Kidney (tissue), 14 donors: ENCODE data around the gene TMEM129. TPM values are rescaled to one million over a fixed set of nuclear protein-coding genes. Genes with fewer than 3 reads are reported as not detected.

ENCODE experiments used
- DNase-seq, 5 donors: peaks; one replicate each; pipeline ENCODE4 v3.0.0-alpha.2; 2013 to 2020
- FAIRE-seq: peaks from 2 replicates; lab custom pipeline; 2012; peaks lifted over from hg19 to GRCh38; lab: Jason Lieb, UNC
- H3K27ac ChIP-seq, 2 donors: one replicate each; pipeline ENCODE4 v1.7.0; 2013; ENCODE audit warnings: low read depth in 2 of 2, low read length in 2 of 2, inconsistent platforms in 1 of 2
- H3K27me3 ChIP-seq: one replicate; pipeline ENCODE4 v1.7.1; 2013; ENCODE audit warnings: low read length, inconsistent platforms; ENCODE audit not compliant: control insufficient read depth, insufficient read depth
- H3K36me3 ChIP-seq, 3 donors: one replicate each; pipeline versions ENCODE4 v1.7.0 to v1.7.1; 2013; ENCODE audit warnings: low read length in 3 of 3, control low read depth in 1 of 3, inconsistent platforms in 1 of 3; ENCODE audit not compliant: insufficient read depth in 3 of 3, control insufficient read depth in 2 of 3
- H3K4me1 ChIP-seq, 3 donors: one replicate each; pipeline versions ENCODE4 v1.7.0 to v1.7.1; 2013; ENCODE audit warnings: low read length in 3 of 3, inconsistent platforms in 1 of 3, low read depth in 1 of 3; ENCODE audit not compliant: control insufficient read depth in 2 of 3, insufficient read depth in 2 of 3
- H3K4me3 ChIP-seq, 3 donors: one replicate each; pipeline versions ENCODE4 v1.7.0 to v1.8.1; 2013; ENCODE audit warnings: low read length in 3 of 3, control low read depth in 1 of 3, inconsistent platforms in 1 of 3
- H3K9ac ChIP-seq, 3 donors: one replicate each; pipeline versions ENCODE4 v1.7.0 to v1.7.1; 2013; ENCODE audit warnings: low read length in 3 of 3, control low read depth in 1 of 3, inconsistent platforms in 1 of 3
- H3K9me3 ChIP-seq, 3 donors: one replicate each; pipeline versions ENCODE4 v1.7.0 to v1.7.1; 2013; ENCODE audit warnings: low read length in 3 of 3, control low read depth in 1 of 3, inconsistent platforms in 1 of 3; ENCODE audit not compliant: control insufficient read depth in 2 of 3, insufficient read depth in 1 of 3
- intact Hi-C: fragments of 100-400 bp; cut with DNase I; formaldehyde crosslinking; loops from one replicate; pipeline ENCODE4 v1.11.1; 2022
- polyA plus RNA-seq: library from polyadenylated mRNA; stranded (reverse); fragments of 350-450 nt; fragmentation: Illumina TruSeq; extraction: RNeasy Lipid Tissue Mini Kit (QIAGEN cat#74804); gene quantifications from one replicate; pipeline ENCODE4 v1.2.3, GENCODE V29; 2014; ENCODE audit warnings: low read depth, low replicate concordance; ENCODE audit not compliant: insufficient read depth
- total RNA-seq: library from RNA; stranded (reverse); fragmentation: NEBNext Ultra II Directional; extraction: Animal tissue kit (Norgen Biotek cat#: 25700); gene quantifications from one replicate; pipeline ENCODE4 v1.2.1, GENCODE V29; 2021
- TF ChIP-seq, protein P1 (sequence below): IDR thresholded peaks from 3 replicates; pipeline ENCODE4 v1.5.1; 2012; ENCODE audit warnings: mild to moderate bottlenecking, moderate library complexity, borderline replicate concordance; ENCODE audit not compliant: insufficient read depth; ENCODE audit errors: extremely low read depth
- donor health status: control.
- donor health status: control.
- donor health status: control.
- donor health status: control.
- donor health status: control.
- donor health status: DM: yes; HTN: yes; CAD: no.
- donor health status: Normal renal cell carcinoma (clear cell type).

TMEM129 gene
- total and polyA plus RNA-seq, 2 donors from 2014 or later: 48.2 to 60.0 TPM

DNA sequence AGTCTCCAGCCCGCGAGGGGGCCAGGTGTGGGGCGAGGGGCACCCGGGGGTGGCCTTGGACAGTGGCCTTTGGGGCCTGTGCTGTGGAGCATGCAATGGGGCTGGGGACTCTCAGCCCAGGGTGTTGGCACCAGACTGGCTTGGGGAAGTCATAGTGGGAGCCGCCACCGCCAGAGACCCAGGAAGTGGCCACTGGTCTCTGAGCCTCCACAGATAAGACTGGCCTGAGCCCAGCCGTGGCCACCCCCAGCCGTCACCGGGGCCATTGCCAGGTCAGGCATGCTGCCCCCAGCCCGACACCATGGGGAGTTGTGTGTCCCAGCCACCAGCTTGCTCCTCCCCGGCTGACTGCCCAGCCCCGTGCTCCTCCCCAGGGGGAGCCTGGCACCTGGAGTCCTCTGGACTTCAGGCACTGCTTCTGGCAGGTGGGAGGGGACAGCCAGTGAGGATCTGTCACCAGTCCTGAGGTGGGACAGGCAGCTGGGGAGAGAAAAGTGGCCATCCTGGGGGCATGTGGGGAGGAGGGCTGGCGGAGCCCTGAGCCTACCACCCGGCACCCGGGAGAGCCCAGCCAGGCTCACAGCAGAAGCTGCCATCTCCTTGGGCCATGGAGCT is 32.7 kb upstream of the TMEM129 start:
- intact Hi-C loops: no loop called here
- no peak overlapping the region for H3K9ac ChIP-seq
- FAIRE-seq: no peak
- no peaks in the 10 kb centered on the region for H3K36me3 ChIP-seq
- H3K4me3 ChIP-seq: no peak overlapping the region
- TF ChIP-seq, protein P1, sequence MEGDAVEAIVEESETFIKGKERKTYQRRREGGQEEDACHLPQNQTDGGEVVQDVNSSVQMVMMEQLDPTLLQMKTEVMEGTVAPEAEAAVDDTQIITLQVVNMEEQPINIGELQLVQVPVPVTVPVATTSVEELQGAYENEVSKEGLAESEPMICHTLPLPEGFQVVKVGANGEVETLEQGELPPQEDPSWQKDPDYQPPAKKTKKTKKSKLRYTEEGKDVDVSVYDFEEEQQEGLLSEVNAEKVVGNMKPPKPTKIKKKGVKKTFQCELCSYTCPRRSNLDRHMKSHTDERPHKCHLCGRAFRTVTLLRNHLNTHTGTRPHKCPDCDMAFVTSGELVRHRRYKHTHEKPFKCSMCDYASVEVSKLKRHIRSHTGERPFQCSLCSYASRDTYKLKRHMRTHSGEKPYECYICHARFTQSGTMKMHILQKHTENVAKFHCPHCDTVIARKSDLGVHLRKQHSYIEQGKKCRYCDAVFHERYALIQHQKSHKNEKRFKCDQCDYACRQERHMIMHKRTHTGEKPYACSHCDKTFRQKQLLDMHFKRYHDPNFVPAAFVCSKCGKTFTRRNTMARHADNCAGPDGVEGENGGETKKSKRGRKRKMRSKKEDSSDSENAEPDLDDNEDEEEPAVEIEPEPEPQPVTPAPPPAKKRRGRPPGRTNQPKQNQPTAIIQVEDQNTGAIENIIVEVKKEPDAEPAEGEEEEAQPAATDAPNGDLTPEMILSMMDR: no peak
- no peak overlapping the region for H3K27ac ChIP-seq
- peaks cover 0 to 2% (median 0%) of the 10 kb centered on the region in 3 donors for H3K4me1 ChIP-seq
- no peaks in the 10 kb centered on the region for H3K9me3 ChIP-seq
- peak in 2 of 5 donors; percentile 61 to 74 for DNase-seq
- no peaks in the 10 kb centered on the region for H3K27me3 ChIP-seq

GRCh38 chr4:1753294-1753696 is 32.2 kb upstream of the TMEM129 start:
- Histone ChIP-seq H3K4me3 (no peak overlapping the region), H3K36me3 (no peaks in the 10 kb centered on the region), H3K27me3 (no peaks in the 10 kb centered on the region), H3K9ac (no peak overlapping the region), H3K27ac (no peak overlapping the region), H3K9me3 (no peaks in the 10 kb centered on the region), H3K4me1 (peaks cover 0 to 4% (median 0%) of the 10 kb centered on the region in 3 donors)
- TF ChIP-seq, protein P1: no peak
- intact Hi-C loops: no loop called here
- DNase-seq: peak in 1 of 5 donors; percentile 61
- FAIRE-seq: no peak

GRCh38 chr4:1752284-1753041 is 31.3 kb upstream of the TMEM129 start:
- no peaks in the 10 kb centered on the region for H3K9me3 ChIP-seq
- FAIRE-seq (no peak), DNase-seq (peak in 4 of 5 donors; percentile 61 to 83 (median 73))
- no peak overlapping the region for H3K9ac ChIP-seq
- H3K36me3 ChIP-seq: no peaks in the 10 kb centered on the region
- no peak overlapping the region for H3K27ac ChIP-seq
- TF ChIP-seq, protein P1: no peak
- H3K4me3 ChIP-seq: no peak overlapping the region
- H3K27me3 ChIP-seq: no peaks in the 10 kb centered on the region
- intact Hi-C loops: no loop called here
- peaks cover 0 to 4% (median 0%) of the 10 kb centered on the region in 3 donors for H3K4me1 ChIP-seq
